ENCODE results near the gene CTAG2. TPM values are rescaled to one million over a fixed set of nuclear protein-coding genes. Genes with fewer than 3 reads are reported as not detected.

Gene CTAG2
- not detected in 5 replicates for total RNA-seq (2022; extraction: Qiagen RNA extraction; ENCODE audit: low read depth)

DNA sequence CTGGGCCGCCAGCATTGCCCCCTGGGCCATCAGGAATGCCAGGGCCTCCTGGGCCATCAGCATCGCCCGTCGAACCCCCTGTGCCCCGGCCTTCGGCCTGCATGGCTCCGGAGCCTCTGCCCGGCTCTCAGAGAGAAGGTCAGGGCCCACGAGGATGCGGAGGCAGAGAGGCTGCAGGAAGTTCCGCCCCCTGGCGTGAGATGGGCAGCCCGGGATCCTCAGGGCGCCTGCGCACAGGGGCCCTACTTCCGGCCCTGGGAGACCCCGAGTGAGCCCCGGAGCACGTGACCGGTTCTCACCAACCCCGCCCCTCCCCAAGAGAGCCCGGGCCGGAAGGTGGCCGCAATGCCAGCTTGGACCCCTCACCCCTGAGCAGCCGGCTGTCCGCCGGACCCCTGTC lies at the start of gene CTAG2:
TSS of gene CTAG2 (minus strand) at position 167 of the 400 bp plus-strand sequence. CDS start at position 103, 64 bp downstream.

DNA sequence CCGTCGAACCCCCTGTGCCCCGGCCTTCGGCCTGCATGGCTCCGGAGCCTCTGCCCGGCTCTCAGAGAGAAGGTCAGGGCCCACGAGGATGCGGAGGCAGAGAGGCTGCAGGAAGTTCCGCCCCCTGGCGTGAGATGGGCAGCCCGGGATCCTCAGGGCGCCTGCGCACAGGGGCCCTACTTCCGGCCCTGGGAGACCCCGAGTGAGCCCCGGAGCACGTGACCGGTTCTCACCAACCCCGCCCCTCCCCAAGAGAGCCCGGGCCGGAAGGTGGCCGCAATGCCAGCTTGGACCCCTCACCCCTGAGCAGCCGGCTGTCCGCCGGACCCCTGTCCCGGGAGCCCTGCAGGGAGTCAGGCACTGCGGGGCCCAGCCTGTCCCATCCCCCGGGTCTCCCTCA lies 34.2 kb downstream of the CTAG2 start, which contains the start of gene CTAG1B:
TSS of gene CTAG1B (minus strand) at position 101 of the 400 bp plus-strand sequence. CDS start at position 37, 64 bp downstream.

Other genes starting within 250 kb of the CTAG2 start
- 26.1 to 33.5 TPM (median 29.3 TPM) in 5 replicates for gene DNASE1L1, start 244.3 kb downstream of the CTAG2 start, total RNA-seq (2022; extraction: Qiagen RNA extraction; ENCODE audit: low read depth)
- gene TAFAZZIN, start 242.0 kb downstream of the CTAG2 start, total RNA-seq (2022; extraction: Qiagen RNA extraction; ENCODE audit: low read depth): 32.2 to 40.3 TPM (median 37.1 TPM) in 5 replicates
- 81.6 to 108 TPM (median 104 TPM) in 5 replicates for gene ATP6AP1, start 224.9 kb downstream of the CTAG2 start, total RNA-seq (2022; extraction: Qiagen RNA extraction; ENCODE audit: low read depth)
- gene GDI1, start 216.4 kb downstream of the CTAG2 start, total RNA-seq (2022; extraction: Qiagen RNA extraction; ENCODE audit: low read depth): 89.4 to 105 TPM (median 103 TPM) in 5 replicates
- gene FAM50A, start 209.4 kb downstream of the CTAG2 start, total RNA-seq (2022; extraction: Qiagen RNA extraction; ENCODE audit: low read depth): 92.4 to 124 TPM (median 106 TPM) in 5 replicates
- 10.8 to 15.6 TPM (median 11.8 TPM) in 5 replicates for gene PLXNA3, start 195.3 kb downstream of the CTAG2 start, total RNA-seq (2022; extraction: Qiagen RNA extraction; ENCODE audit: low read depth)
- gene LAGE3, start 174.3 kb downstream of the CTAG2 start, total RNA-seq (2022; extraction: Qiagen RNA extraction; ENCODE audit: low read depth): 57.7 to 70.9 TPM (median 68.2 TPM) in 5 replicates
- gene UBL4A, start 167.0 kb downstream of the CTAG2 start, total RNA-seq (2022; extraction: Qiagen RNA extraction; ENCODE audit: low read depth): 64.7 to 72.3 TPM (median 68.9 TPM) in 5 replicates
- 29.7 to 41.5 TPM (median 40.1 TPM) in 5 replicates for gene SLC10A3, start 162.9 kb downstream of the CTAG2 start, total RNA-seq (2022; extraction: Qiagen RNA extraction; ENCODE audit: low read depth)
- gene FAM3A, start 137.3 kb downstream of the CTAG2 start, total RNA-seq (2022; extraction: Qiagen RNA extraction; ENCODE audit: low read depth): 32.9 to 47.3 TPM (median 45.3 TPM) in 5 replicates
- 1,331 to 1,547 TPM (median 1,449 TPM) in 5 replicates for gene G6PD, start 106.7 kb downstream of the CTAG2 start, total RNA-seq (2022; extraction: Qiagen RNA extraction; ENCODE audit: low read depth)
- 35.2 to 42.9 TPM (median 41.7 TPM) in 5 replicates for gene IKBKG, start 106.0 kb downstream of the CTAG2 start, total RNA-seq (2022; extraction: Qiagen RNA extraction; ENCODE audit: low read depth)
- not detected in 5 replicates for gene CTAG1A, start 68.4 kb downstream of the CTAG2 start, total RNA-seq (2022; extraction: Qiagen RNA extraction; ENCODE audit: low read depth)
- not detected in 5 replicates for gene CTAG1B, start 34.3 kb downstream of the CTAG2 start, total RNA-seq (2022; extraction: Qiagen RNA extraction; ENCODE audit: low read depth)
- 0.83 to 1.2 TPM (median 0.93 TPM) in 5 replicates for gene GAB3, start 97.5 kb upstream of the CTAG2 start, total RNA-seq (2022; extraction: Qiagen RNA extraction; ENCODE audit: low read depth)
- 156 to 200 TPM (median 164 TPM) in 5 replicates for gene DKC1, start 109.3 kb upstream of the CTAG2 start, total RNA-seq (2022; extraction: Qiagen RNA extraction; ENCODE audit: low read depth)
- 17.6 to 21.1 TPM (median 20.2 TPM) in 5 replicates for gene MPP1, start 151.9 kb upstream of the CTAG2 start, total RNA-seq (2022; extraction: Qiagen RNA extraction; ENCODE audit: low read depth)
- gene SMIM9, start 181.1 kb upstream of the CTAG2 start, total RNA-seq (2022; extraction: Qiagen RNA extraction; ENCODE audit: low read depth): not detected in 5 replicates
- gene F8A1, start 232.8 kb upstream of the CTAG2 start, total RNA-seq (2022; extraction: Qiagen RNA extraction; ENCODE audit: low read depth): 60.9 to 97.2 TPM (median 83.6 TPM) in 5 replicates

All from A549 treated with GW870086 at 1 μM for 4 hours (cell line).